GM19328 (cell line): ENCODE data around the gene YPEL1.
"Not testable (repeated sequence)": the region's sequence is repeated elsewhere in the genome, so short reads cannot be mapped to it uniquely, and the experiment has no call there.

Source experiments
- ATAC-seq: cut with Tn5 transposase; IDR thresholded peaks from one replicate; pipeline ENCODE4 v1.9.1; 2021; ENCODE audit warnings: mild to moderate bottlenecking, moderate library complexity; ENCODE audit not compliant: unreplicated experiment

The YPEL1 gene

DNA sequence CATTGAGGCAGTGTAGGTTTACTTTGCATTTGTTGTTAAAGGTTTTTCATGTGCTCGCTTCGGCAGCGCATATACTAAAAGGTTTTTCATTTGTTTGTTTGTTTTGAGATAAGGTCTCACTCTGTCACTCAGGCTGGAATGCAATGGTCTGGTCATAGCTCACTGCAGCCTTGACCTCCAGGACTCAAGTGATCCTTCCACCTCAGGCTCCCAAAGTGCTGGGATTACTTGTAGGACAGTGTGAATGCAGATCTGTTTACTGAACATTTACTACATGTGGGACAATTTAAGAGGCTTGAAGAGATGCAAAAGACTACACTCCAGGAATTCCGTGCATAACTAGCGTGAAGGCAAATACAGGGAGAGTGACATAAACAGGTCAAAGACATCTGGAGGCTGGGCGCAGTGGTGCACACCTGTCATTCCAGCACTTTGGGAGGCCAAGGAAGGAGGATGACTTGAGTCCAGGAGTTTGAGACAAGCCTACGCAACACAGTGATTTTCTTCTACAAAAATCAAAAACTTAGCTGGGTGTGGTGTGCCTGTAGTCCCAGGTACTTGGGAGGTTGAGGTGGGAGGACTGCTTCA, 34.1 kb downstream of the YPEL1 start:
- no peak for ATAC-seq

DNA sequence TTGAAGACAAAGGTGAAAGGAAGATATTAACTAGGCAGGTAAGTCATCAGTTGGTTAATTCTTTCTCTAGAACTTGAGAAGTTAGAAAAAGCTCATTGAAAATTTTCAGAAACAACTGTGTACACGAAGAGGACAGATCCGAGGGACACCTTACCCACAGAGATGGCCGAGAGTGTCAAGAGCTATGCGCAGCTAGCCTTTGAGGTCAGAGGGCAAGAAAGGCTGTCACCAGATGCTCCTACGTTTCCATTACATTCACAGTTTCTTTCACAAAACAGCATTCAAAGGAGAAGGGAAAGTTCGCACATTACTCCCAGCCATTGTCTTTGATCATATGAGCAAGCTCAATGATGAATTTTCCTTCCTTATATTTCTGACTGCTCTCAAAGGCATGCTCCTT, 34.8 kb downstream of the YPEL1 start:
- ATAC-seq, result no peak

DNA sequence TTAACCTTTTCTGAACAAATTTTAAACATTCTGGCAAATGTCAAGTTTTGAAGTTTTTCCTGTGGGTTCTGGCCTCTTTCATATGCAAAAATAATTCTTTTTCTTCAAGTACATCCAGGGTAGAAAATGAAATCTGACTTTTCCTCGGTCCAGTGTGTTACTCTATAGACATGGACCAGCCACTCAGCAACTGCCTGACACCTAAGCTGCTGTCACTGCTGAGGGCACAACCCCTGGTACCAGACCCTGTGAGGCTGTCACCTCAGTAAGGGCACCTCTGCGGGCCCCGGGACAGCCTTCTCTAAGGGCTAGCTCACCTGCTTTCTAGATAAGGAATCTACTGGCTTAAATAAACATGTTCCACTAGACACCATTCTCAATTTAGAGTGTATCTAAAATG, 36.0 kb downstream of the YPEL1 start:
- ATAC-seq, result no peak

GRCh38 chr22:21698430-21699329, 36.9 kb downstream of the YPEL1 start:
- no peak for ATAC-seq

GRCh38 chr22:21697880-21698279, 37.7 kb downstream of the YPEL1 start:
- ATAC-seq, result no peak

- no peak for ATAC-seq
These were observed 38.4 kb downstream of the YPEL1 start for GRCh38 chr22:21697021-21697771.

DNA sequence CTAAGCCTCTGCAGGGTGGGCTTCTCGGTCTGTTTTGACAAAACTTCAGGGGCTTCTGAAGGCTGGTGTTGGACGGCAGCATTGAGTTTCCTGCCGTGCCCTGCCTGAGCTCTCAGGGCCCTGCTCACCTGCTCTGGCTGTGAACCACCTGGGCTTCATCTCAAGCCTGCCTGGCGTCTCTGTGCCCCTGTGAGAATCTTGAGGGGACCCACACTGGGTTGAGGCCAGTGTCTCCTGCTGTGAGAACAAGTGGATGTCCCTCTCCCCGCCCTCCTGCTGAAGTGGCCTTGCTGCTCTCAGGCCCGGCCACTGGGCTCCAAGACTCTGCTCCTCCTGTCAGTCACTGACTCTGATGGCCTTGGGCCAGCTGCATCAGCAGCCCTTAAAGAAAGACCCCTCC, 39.5 kb downstream of the YPEL1 start:
- no peak for ATAC-seq

DNA sequence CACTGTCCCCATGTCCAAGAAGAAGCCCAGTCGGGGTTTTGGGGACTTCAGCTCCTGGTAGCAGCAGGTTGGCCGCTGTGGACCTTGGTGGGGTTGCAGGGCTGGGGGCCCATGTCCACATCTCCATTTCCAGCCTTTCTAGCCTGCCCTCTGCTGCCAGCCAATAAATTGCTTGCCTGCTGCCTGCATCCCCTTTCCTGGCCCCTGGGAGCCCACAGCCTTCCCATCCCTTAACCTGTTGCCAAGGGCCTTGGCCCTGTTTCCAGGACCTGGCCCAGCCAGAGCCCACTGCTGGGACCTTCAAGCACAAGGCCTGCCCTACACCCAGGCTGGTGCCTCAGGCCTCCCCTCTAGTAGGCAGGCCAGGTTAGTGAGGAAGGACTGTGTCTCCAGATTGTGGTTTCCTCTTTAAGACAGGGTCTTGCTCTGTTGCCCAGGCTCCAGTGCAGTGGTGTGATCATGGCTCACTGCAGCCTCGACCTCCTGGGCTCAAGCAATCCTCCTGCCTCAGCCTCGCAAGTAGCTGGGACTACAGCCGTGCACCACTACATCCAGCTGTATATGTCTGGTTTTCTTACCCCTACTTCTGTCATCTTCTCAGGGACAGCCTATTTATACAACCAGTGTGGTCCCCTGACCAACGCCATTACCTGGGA, 40.0 kb downstream of the YPEL1 start:
- no peak for ATAC-seq

DNA sequence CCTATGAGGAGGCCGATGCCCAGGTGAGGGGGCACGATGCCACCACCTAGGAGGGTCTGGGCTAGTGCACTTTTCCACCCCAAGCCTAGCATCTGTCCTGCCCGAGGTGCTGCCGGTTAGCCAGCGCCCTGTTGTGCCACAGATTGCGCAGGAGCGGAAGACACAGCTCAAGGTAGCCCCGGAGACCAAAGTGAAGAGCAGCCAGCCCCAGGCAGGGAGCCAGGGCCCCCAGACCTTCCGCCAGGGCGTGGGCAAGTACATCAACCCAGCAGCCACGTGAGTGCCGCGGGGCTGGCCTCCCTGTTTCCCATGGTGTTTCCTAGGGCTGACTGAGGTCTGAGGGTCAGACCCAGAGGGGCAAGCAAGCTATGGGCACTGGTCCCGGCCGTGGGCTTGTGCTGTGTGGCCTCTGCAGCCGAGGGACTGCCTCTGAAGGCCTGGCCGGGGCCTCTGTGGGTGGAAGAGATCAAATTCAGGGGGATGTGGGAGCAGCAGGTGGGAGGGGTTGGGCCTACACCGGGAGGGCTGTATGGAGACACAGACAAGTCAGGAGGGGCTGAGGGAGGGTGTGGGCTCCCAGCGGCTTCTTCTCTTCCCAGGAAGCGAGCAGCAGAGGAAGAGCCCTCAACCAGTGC, 40.7 kb downstream of the YPEL1 start:
- no peak for ATAC-seq

DNA sequence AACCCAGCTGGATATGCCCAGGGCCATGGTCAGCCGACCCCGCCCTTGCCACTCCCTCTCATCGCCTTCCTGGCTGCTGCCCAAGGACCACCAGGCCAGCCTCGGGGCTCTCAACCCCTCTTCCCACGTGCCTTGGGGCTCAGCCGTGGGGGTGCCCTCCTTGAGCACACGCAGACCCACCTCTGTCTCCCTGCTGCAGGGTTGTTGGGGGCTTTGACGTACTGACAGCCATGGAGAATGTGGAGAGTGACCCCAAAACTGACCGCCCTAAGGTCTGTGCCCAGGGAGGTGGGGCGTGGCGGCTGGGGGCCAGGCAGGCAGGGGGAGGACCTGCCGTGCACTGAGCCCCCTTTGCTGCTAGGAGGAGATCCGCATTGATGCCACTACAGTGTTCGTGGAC, 41.2 kb downstream of the YPEL1 start:
- ATAC-seq, result no peak

DNA sequence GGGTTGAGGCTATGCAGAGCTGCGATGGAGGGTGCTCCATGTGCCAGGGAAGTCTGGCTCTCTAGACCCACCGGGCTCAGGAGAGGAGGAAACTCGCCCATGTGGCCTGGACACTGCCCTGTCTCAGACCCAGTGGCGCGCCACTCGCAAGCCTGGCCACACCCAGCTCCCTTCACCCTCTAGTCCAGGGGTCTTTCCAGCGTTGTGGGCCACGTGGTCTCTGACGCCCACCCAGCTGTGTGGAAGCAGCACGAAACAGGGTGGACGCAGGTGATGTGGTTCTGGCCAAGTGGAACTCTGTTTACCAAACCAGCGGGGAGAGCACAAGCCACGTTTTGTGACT, 41.6 kb downstream of the YPEL1 start:
- no peak for ATAC-seq

- no peak for ATAC-seq
These were observed 42.1 kb downstream of the YPEL1 start for GRCh38 chr22:21693333-21693998.

GRCh38 chr22:21692856-21693255, 42.7 kb downstream of the YPEL1 start:
- ATAC-seq, result not testable (repeated sequence)

DNA sequence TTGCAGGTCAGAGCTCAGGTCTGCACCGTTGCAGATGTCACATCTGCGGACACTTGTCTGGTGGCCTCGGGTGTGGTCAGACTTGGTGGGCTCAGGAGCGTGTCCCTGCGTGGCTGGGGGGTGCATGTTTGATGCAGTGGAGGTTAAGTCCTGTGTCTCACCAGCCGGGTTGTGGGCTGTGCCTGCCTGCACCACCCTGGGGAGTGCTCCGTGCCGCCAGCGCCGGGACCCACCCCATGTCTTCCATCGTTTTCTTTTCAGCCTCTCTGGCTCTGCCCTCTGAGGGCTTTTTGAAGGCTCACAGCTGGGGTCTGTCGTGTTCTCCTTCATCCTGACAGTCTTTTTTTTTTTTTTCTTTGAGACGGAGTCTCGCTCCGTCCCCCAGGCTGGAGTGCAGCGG, 43.8 kb downstream of the YPEL1 start:
- no peak for ATAC-seq

DNA sequence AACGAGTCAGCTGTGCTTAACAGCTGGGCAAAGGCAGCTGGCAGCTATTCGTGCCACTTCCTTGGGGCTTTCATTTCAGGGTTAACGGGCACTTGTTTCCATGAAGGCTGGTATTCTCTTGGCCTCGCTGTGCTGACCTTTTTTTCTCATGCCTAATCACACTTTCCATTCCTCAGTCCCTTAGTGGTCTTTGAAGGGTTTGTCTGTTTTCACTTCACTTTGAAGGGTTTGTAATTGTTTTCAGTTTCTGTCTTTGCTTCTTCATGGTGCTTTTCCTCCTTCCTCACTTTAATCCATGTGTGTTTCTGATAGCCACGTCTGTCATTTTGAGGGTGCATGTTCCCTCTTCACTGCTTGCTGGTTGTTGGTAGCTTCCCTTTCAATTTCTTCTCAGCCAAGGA, 45.2 kb downstream of the YPEL1 start:
- ATAC-seq, result no peak

GRCh38 chr22:21688706-21689381, 46.8 kb downstream of the YPEL1 start:
- no peak for ATAC-seq

DNA sequence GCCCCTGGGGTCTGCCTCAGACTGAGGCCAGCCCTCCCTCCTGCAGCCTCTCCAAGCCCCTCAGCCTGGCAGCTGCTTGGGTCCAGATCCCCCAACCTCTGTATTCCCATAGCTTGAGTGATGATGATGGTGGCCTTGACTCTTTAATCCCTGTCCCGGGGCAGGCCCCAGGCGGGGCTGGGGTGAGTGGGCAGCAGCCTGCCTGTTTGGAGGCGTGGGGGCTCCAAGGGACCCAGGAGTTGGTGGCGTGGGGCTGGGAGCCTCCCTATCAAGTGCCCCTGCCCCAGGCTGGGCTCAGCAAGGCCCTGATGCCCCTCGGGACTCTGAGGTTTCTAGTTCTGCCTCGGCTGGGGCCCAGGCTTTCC, 47.3 kb downstream of the YPEL1 start:
- ATAC-seq, result no peak

DNA sequence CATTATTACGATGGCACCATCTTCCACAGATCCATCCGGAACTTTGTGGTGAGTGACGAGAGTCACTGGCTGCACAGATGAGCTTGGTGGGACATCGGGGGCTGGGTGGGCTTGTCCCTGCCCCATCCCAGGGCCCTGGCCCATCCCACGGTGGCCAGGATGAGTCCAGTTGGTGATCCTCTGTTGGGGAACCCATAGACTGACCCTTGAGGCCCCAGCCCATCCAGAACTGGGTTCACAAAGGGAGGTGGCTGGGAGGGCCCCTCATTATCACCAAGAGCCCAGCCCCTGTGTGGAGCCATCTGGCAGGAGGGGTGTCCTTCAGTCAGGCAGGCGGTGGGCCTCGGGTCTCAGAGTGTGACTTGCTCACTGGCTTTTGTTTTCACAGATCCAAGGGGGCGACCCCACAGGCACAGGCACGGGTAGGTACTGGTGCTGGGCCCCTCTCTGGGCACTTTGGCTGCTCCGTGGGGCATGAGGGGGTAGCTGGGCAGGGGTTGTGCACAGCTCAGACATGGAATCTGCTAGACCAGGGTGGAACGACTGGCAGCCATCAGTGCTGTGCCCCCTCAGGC, 47.8 kb downstream of the YPEL1 start:
- no peak for ATAC-seq

- no peak for ATAC-seq
These were observed 48.8 kb downstream of the YPEL1 start for GRCh38 chr22:21686634-21687393.
